Type B pancreatic cell (in vitro differentiated cells): ENCODE measurements around the gene RBMY1D. TPM values are rescaled to one million over a fixed set of nuclear protein-coding genes. Genes with fewer than 3 reads are reported as not detected.
"Not testable (repeated sequence)": the region's sequence is repeated elsewhere in the genome, so short reads cannot be mapped to it uniquely, and the experiment has no call there.

Experiments used
- DNase-seq: peaks from one replicate; pipeline ENCODE4 v3.0.0; 2021; ENCODE audit warnings: mixed read lengths; ENCODE audit not compliant: unreplicated experiment; ENCODE audit errors: extremely low spot score
- H3K27ac Mint-ChIP-seq: 2 replicates; pipeline ENCODE4 v1.8.0; 2021; ENCODE audit warnings: mild to moderate bottlenecking, mixed read lengths
- H3K27me3 Mint-ChIP-seq: 2 replicates; pipeline ENCODE4 v1.8.0; 2021; ENCODE audit warnings: mixed read lengths
- H3K36me3 Mint-ChIP-seq: 2 replicates; pipeline ENCODE4 v1.8.0; 2021; ENCODE audit warnings: mixed read lengths
- H3K4me1 Mint-ChIP-seq: one replicate; pipeline ENCODE4 v1.8.0; 2021; ENCODE audit warnings: mixed read lengths; ENCODE audit not compliant: unreplicated experiment
- H3K4me3 Mint-ChIP-seq: 2 replicates; pipeline ENCODE4 v1.8.0; 2021; ENCODE audit warnings: mild to moderate bottlenecking, mixed read lengths
- H3K9me3 Mint-ChIP-seq: 2 replicates; pipeline ENCODE4 v1.8.0; 2021; ENCODE audit warnings: mixed read lengths
- CTCF ChIP-seq: fragments of 200-600 bp; sonication (generic); conservative IDR thresholded peaks from 2 replicates; pipeline ENCODE4 v1.5.0; 2021; ENCODE audit warnings: antibody characterized with exemption, mild to moderate bottlenecking
- long read RNA-seq: library from polyadenylated mRNA; unstranded; transcript quantifications from one replicate; pipeline ENCODE4 v2.0.0, GENCODE V29; 2020
- total RNA-seq: library from RNA; stranded (reverse); gene quantifications from 2 replicates; pipeline ENCODE4 v1.2.1, GENCODE V29; 2021; ENCODE audit warnings: low replicate concordance

RBMY1D gene
- not detected in 2 replicates for total RNA-seq
- long read RNA-seq: 0 reads

GRCh38 chrY:21894426-21894825 lies at the start of gene RBMY1D:
Gene RBMY1D, minus strand, starts transcription at chrY:21894526. Its CDS starts 2,013 bp downstream, at chrY:21892513.
- H3K27ac Mint-ChIP-seq, H3K36me3 Mint-ChIP-seq, H3K4me1 Mint-ChIP-seq, H3K4me3 Mint-ChIP-seq, H3K9me3 Mint-ChIP-seq, H3K27me3 Mint-ChIP-seq, DNase-seq: not testable (repeated sequence)

GRCh38 chrY:21917932-21918331 lies 23.6 kb upstream of the RBMY1D start, which contains the start of gene RBMY1E:
Gene RBMY1E, minus strand, starts transcription at chrY:21918032. Its CDS starts 1,978 bp downstream, at chrY:21916054.
- H3K9me3 Mint-ChIP-seq, DNase-seq, H3K27me3 Mint-ChIP-seq, H3K27ac Mint-ChIP-seq, H3K36me3 Mint-ChIP-seq, H3K4me1 Mint-ChIP-seq, H3K4me3 Mint-ChIP-seq: not testable (repeated sequence)

- not testable (repeated sequence) for H3K4me1 Mint-ChIP-seq, H3K4me3 Mint-ChIP-seq, H3K36me3 Mint-ChIP-seq, DNase-seq, H3K27ac Mint-ChIP-seq, H3K27me3 Mint-ChIP-seq, H3K9me3 Mint-ChIP-seq
Observed at GRCh38 chrY:21869407-21870076, 24.8 kb downstream of the RBMY1D start.

DNA sequence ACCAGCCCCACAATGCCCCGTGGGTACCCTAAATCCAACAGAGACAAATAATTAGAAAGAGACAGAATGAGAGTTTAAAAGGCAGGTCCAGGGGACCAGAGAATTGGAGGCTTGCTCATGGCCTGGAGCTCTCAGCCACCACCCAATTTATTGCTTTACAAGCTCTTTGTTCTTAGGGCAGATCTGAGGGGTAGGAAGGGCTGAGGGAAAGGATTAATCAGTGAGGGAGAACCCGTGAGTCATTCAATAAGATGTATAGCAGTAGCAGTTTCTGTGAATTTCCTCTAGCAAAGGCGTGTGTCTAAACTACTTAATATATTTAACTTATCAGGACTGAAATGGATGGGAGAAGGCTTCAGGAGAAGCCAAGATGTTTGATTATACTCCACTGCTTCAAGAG lies 48.8 kb downstream of the RBMY1D start:
- H3K4me1 Mint-ChIP-seq: no peaks in the 10 kb centered on the region
- H3K9me3 Mint-ChIP-seq: no peaks in the 10 kb centered on the region
- H3K27ac Mint-ChIP-seq: no peak overlapping the region
- TF ChIP-seq CTCF: no peak
- DNase-seq: no peak
- no peak overlapping the region for H3K4me3 Mint-ChIP-seq
- H3K36me3 Mint-ChIP-seq: no peaks in the 10 kb centered on the region
- no peaks in the 10 kb centered on the region for H3K27me3 Mint-ChIP-seq

DNA sequence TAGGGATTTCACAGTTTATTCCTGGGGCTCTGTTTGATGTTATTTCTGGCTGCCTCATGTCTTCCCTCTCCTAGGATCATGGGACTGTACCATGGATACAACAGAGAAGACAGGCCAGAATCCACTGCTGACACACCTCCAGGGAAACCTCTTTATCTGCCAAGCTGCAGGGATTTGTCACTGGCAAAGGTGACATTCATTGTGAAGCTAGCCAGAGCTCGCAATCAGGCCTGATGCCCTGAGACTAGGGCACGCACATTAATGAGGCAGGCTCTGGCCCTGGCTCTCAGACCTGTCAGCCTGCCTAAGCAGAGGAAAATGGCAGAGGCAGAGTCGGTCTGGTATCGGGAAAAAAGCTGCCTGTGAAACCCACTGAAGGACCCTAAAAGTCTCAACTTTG lies 52.2 kb downstream of the RBMY1D start:
- Mint-ChIP-seq H3K4me1 (no peaks in the 10 kb centered on the region), H3K27ac (no peak overlapping the region)

DNA sequence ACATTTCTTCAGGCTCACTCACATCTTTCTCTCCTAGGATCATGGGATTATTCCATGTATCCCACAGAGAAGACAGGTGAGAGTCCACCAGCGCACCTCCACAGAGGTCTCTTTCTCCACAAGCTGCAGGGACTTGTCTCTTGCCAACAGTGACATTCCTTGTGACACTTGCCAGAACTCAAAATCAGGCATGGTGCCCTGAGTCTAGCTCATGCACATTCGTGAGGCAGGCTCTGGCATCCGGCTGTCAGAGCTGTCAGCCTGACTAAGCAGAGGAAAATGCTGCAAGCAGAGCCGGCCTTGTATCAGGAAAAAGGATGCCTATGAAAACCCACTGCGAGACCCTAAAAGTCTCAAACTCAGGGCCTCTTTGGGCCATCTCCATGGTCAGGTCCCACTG lies 54.8 kb downstream of the RBMY1D start:
- Mint-ChIP-seq H3K36me3 (no peaks in the 10 kb centered on the region), H3K27ac (no peak overlapping the region), H3K4me3 (no peak overlapping the region), H3K4me1 (no peaks in the 10 kb centered on the region), H3K9me3 (no peaks in the 10 kb centered on the region), H3K27me3 (no peaks in the 10 kb centered on the region)
- DNase-seq: no peak
- no peak for TF ChIP-seq CTCF

More for the DNA sequence above, 52.2 kb downstream of the RBMY1D start:
- Mint-ChIP-seq H3K4me3 (no peak overlapping the region), H3K36me3 (no peaks in the 10 kb centered on the region), H3K27me3 (no peaks in the 10 kb centered on the region), H3K9me3 (no peaks in the 10 kb centered on the region)
- TF ChIP-seq CTCF: no peak
- no peak for DNase-seq

DNA sequence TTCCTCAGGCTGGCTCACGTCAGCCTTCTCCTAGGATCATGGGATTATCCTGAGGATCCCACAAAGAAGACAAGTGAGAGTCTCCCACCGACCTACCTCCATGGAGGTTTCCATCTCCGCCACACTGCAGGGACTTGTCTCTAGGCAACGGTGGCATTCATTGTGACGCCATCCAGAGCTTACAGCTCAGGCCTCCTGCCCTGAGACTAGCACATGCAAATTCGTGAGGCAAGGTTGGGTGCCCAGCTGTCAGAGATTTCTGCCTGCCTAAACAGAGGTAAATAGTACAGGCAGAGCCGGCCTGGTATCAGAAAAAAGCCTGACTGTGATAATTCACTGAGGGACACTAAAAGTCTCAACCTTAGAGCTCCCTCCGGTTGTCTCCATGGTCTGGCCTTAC lies 58.0 kb downstream of the RBMY1D start:
- Mint-ChIP-seq H3K27ac (no peak overlapping the region), H3K9me3 (no peaks in the 10 kb centered on the region), H3K36me3 (no peaks in the 10 kb centered on the region), H3K4me1 (no peaks in the 10 kb centered on the region), H3K27me3 (no peaks in the 10 kb centered on the region), H3K4me3 (no peak overlapping the region)
- no peak for TF ChIP-seq CTCF
- DNase-seq: no peak
